HG02610 (cell line): ENCODE data around the gene POGK.
"Not testable (repeated sequence)": the region's sequence is repeated elsewhere in the genome, so short reads cannot be mapped to it uniquely, and the experiment has no call there.

Experiments
- ATAC-seq: cut with Tn5 transposase; IDR thresholded peaks from one replicate; pipeline ENCODE4 v1.9.1; 2021; ENCODE audit warnings: mild to moderate bottlenecking, moderate library complexity; ENCODE audit not compliant: unreplicated experiment

Gene POGK

GRCh38 chr1:166855558-166855957 is 16.3 kb downstream of the POGK start:
- ATAC-seq: no peak

DNA sequence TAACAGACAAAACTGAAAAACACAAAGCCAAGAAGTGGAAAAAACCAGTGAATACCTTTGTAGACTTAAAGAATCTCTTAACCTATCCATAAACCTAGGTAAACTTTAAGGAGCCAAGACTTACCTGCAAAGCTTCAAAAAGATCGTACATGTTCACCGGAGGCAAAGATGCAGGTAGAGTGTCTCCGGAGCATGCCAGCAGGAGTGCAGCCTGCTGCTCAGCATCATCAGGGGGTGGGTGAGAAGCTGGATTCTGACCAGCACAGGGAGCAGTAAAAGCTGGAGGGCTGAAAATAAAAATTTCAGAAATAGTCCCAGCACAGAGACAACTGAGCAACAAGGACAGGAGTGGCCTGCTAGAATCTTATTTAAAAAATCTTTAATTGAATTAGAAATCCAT is 18.7 kb downstream of the POGK start:
- no peak for ATAC-seq

DNA sequence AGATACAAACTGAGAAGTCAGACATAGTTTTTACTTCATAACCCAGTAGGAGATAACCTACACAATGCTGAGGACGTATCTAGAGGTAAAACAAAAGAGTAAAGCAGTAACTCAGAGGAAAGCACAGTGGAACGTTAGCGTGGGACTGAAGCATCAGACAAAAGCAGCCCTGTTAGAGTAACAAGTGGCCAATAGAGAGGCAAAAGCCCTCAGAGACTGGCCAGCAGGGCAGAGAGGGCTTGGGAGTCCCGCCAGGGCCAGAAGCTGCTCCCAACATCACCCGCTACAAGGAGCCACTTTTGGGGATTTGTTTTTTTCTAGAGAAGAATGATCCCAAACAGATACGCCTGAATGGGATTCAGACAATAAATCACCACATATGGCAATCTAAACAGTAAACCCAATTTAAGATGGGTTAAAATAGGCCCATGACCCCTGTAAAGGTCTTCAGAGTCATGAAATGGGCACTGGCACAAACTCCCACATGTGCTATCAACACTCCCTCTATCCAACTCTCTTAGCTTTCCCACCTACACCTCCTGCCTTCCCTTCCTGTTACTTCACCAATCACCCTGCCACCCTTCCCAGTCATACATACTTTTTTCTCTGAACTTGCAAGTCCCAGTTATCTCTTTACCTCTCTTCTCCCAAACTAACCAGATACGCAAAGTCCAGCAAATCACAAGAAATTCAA is 19.6 kb downstream of the POGK start:
- ATAC-seq: no peak

DNA sequence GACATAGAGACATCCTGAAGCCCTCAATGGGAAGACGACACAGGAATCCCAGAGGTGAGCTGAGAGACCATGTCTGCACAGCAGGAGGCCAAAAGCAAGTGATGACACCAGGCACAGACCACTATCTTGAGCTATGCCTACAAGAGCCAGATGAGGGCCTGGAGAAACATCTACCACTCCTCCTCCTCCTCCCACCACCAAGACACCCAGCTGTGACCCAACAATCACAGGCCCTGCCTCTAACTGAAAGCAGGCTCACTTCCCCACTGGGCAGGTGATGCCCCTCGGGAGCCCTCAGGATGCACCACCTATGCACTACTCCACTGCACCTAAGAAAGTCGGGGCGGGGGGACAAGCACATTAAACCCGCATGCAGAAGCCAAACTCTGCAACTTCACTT is 20.3 kb downstream of the POGK start:
- ATAC-seq: no peak

- ATAC-seq: no peak
Measured at GRCh38 chr1:166865926-166866325, 26.7 kb downstream of the POGK start.

- ATAC-seq: no peak
Measured at GRCh38 chr1:166868639-166869038, 29.4 kb downstream of the POGK start.

DNA sequence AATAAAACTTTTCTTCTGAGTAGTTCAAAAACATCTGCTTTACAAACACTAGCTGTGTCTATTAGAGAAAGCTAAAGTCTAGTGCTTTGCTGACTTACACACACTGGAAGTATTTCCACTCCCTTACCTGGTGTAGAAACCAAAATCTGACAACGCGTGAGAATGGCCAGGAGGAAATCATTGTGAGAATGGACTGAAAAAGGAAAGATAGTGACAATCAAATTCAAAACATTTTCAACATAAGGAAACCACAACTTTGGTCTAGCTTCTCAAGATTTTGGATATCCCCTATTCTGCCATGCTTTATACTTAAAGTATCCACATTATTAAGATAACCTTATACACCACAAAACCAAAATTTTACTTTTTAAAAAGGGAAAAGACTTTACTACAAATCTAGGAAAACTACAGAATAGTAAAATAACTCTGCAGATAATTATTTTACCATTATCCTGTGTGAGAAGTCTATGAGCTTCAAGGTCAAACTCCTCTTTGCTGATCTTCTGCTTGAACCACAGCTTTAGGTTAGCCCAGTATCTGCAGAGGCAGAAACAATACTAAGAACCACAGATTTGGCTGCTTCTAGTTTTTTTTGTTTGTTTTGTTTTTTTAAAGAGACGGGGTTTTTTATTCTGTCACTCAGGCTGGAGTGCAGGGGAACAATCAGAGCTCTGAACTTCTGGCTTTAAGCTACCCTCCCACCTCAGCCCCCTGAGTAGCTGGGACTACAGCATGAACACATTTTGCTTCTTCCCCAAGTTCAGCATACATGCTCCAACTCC is 30.2 kb downstream of the POGK start:
- peak; percentile 48 for ATAC-seq

DNA sequence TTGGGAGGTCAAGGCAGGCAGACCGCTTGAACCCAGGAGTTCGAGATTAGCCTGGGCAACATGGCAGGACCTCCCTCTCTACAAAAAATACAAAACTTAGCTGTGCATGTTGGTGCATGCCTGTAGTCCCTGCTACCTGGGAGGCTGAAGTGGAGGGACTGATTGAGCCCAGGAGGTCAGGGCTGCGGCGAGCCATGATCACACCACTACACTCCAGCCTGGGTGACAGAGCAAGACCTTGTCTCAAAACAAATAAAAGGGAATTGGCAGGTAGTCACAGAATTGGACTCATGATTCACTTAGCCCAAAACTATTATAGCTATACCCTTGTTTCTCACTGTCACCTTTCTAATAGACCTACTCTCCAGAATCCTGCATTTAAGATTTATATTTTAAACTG is 31.3 kb downstream of the POGK start:
- ATAC-seq: no peak

DNA sequence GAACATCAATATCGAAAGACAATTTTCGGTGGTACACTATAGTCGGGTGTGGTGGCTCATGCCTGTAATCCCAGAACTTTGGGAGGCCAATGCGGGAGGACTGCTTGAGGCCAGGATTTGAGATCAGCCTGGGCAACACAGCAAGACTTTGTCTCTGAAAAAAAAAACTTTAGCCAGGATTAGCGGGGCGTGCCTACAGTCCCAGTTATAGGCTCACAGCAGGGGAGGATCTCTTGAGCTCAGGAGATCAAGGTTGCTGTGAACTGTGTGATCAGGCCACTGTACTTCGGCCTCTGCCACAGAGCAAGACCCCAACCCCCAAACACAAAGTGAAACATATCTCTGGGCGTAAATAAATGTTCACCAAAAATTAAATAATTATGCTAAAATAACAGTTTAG is 35.2 kb downstream of the POGK start:
- ATAC-seq: no peak

- ATAC-seq: no peak
Measured at GRCh38 chr1:166875302-166875733, 36.0 kb downstream of the POGK start.

GRCh38 chr1:166875734-166876539 is 36.7 kb downstream of the POGK start, which contains the start of gene TADA1:
TADA1 (minus strand) TSS chr1:166876264; CDS start chr1:166876233, 31 bp downstream.
- peak; percentile 94 for ATAC-seq

DNA sequence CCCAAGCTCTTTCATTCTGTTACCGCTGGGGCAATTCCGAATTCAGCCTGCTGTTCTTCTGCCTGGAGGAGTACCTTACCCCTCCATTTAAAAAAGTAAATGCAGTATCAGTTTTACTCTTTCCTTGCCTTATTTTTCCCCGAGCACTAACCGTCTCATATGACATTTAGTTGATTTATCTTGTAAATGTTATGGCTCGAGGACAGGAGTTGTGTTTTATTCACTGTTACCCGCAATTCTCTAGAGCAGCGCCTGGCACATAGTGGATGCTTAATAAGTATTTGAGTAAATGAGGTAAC is 37.2 kb downstream of the POGK start:
- ATAC-seq: no peak

DNA sequence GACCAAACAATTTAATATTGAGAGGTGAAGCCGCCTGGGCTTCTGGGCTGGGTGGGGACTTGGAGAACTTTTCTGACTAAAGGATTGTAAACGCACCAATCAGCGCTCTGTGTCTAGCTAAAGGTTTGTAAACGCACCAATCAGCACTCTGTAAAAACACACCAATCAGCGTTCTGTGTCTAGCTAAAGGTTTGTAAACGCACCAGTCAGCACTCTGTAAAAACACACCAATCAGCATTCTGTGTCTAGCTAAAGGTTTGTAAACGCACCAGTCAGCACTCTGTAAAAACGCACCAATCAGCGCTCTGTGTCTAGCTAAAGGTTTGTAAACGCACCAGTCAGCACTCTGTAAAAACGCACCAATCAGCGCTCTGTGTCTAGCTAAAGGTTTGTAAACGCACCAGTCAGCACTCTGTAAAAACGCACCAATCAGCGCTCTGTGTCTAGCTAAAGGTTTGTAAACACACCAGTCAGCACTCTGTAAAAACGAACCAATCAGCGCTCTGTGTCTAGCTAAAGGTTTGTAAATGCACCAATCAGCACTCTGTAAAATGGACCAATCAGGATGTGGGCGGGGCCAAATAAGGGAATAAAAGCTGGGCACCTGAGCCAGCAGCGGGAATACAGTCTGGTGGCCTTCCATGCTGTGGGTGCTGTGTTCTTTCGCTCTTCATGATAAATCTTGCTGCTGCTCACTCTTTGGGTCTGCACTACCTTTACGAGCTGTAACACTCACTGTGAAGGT is 39.1 kb downstream of the POGK start:
- not testable (repeated sequence) for ATAC-seq

GRCh38 chr1:166882893-166883292 is 43.6 kb downstream of the POGK start:
- no peak for ATAC-seq

- ATAC-seq: peak; percentile 41
Measured at GRCh38 chr1:166884040-166884642, 44.9 kb downstream of the POGK start.

GRCh38 chr1:166884971-166885370 is 45.7 kb downstream of the POGK start:
- no peak for ATAC-seq

DNA sequence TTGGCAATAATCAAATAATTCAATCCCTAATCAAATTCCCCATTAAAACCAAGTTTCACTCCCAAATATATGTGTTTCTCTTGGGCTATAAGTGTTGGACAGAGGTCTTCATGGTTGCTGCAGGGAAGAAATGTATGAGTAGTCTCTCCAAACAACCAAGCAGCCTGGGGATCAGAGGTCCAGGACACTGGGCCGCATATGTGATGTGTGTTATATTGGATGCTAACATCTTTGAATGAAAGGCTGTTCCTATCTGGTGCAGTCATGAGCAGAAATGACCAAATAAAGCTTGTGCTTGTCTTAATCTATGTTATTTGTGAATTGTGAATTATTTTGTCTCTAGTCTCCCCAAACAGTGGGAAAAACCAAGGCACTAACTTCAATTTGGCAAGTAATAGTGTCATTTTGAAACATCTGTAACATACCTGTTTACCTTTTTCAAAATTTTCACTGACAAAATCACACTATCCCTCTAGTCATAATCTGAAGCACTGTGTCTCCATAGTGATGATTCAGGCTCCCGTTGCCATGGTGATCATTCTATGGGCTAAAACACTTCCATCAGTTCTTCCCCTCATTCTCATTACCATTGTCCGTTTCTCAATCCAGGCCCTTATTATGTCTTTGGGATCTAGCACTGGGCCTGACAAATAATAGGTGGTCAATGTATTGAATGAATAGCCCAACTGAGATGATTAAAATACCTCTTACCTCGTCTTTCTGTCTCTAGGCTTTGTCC is 49.3 kb downstream of the POGK start:
- ATAC-seq: no peak

- ATAC-seq: no peak
Measured at GRCh38 chr1:166889776-166890175, 50.5 kb downstream of the POGK start.

- ATAC-seq: no peak
Measured at GRCh38 chr1:166895766-166896165, 56.5 kb downstream of the POGK start.

DNA sequence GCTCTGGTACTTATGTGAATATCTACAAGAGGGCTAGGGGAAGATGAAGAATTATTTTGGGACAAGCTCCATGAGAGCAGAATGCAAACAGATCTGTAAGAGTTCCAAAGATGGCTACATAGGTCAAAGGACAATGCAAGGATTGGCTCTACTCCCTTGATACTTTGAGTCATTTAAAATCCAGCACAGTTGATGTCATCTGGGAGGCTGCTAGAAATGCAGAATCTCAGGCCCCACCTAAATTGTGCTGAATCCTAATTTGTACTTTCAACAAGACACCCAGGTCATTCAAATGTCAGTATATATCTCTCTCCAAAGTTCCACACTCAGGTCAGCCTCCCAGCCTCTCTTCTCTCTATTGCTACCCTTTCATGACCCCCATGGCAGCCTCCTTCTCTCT is 60.5 kb downstream of the POGK start:
- ATAC-seq: no peak
